Measurements from ENCODE around the gene KCNK7.

DNA sequence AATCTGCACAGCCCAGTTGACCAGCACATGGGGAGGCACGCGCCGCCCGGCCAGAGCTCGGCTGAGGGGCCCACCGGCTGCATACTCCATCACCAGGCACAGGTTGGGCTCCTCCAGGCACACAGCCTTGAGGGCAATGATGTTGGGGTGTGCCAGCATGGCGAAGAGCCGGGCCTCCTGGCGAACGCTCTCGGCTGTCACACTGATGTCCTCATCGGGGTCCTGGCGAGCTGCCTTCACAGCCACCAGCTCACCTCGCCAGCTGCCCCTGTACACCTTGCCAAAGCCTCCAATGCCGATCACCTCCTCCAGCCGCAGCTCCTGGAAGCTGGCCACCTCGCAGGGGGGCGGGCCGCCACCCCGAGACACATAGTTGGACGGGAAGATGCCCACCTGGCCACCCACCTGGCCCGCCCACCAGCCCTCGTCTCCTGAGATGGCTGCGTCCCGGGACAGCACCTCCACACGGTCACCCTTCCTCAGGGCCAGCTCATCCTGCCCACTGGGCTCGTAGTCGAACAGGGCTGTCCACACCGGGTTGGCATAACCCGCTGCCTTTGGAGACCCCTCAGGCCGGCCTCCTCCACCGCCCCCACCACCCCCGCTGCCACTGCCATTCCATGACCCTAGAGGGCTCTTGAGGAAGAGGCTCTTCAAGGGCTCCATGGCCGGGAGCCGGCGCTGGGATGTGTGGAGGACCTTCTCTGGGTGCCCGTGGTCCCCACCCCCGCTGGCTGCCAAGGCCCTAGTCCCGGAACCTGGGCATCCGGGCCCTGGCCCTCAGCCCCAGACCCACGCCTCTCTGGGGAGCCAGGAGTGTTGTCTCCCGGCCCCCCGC, 17.7 kb upstream of the KCNK7 start:
- TF ChIP-seq EZH2phosphoT487 (IDR thresholded peaks at IDR 0.05; ENCODE audit: low read depth, severe bottlenecking, unreplicated experiment) = no peak
- TF ChIP-seq, protein P1, sequence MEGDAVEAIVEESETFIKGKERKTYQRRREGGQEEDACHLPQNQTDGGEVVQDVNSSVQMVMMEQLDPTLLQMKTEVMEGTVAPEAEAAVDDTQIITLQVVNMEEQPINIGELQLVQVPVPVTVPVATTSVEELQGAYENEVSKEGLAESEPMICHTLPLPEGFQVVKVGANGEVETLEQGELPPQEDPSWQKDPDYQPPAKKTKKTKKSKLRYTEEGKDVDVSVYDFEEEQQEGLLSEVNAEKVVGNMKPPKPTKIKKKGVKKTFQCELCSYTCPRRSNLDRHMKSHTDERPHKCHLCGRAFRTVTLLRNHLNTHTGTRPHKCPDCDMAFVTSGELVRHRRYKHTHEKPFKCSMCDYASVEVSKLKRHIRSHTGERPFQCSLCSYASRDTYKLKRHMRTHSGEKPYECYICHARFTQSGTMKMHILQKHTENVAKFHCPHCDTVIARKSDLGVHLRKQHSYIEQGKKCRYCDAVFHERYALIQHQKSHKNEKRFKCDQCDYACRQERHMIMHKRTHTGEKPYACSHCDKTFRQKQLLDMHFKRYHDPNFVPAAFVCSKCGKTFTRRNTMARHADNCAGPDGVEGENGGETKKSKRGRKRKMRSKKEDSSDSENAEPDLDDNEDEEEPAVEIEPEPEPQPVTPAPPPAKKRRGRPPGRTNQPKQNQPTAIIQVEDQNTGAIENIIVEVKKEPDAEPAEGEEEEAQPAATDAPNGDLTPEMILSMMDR (IDR thresholded peaks at IDR 0.05; ENCODE audit: poor library complexity) = no peak
- no peak for TF ChIP-seq EZH2 (IDR thresholded peaks at IDR 0.05; ENCODE audit: borderline replicate concordance)

All from hepatocyte (in vitro differentiated cells).